ES-I3 (cell line): ENCODE measurements around the gene ASXL2.
"Not testable (repeated sequence)": the region's sequence is repeated elsewhere in the genome, so short reads cannot be mapped to it uniquely, and the experiment has no call there.

ENCODE experiments used
- H3K36me3 ChIP-seq: 2 replicates; pipeline ENCODE4 v1.6.1; 2013; ENCODE audit warnings: mild to moderate bottlenecking, low read length, control low read depth, moderate library complexity; ENCODE audit not compliant: insufficient read depth
- H3K4me1 ChIP-seq: 2 replicates; pipeline ENCODE4 v1.6.1; 2013; ENCODE audit warnings: mild to moderate bottlenecking, control low read depth, low read length; ENCODE audit not compliant: insufficient read depth
- H3K9ac ChIP-seq: 2 replicates; pipeline ENCODE4 v1.6.1; 2013; ENCODE audit warnings: low read depth, mild to moderate bottlenecking, low read length, moderate library complexity
- H3K9me3 ChIP-seq: 2 replicates; pipeline ENCODE4 v1.6.1; 2013; ENCODE audit warnings: mild to moderate bottlenecking, low read length, moderate library complexity; ENCODE audit not compliant: control insufficient read depth, insufficient read depth

ASXL2 gene

DNA sequence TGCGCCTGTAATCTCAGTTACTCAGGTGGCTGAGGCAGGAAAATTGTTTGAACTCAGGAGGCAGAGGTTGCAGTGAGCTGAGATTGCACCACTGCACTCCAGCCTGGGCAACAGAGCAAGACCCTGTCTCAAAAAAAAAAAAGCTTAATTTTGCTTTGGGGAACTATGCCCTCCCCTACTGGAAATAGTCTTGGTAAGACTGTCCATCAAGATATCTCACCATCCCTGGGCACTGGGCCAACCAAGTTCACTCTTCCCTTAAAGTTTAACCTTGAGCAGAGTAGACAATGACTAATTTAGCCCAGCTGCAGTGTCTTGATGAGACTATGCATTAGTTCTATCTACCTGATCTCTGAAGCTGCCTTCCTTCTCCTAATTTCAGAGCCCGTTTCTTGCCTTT, 44.7 kb downstream of the ASXL2 start:
- Histone ChIP-seq H3K9ac (no peak overlapping the region), H3K9me3 (no peaks in the 10 kb centered on the region; the same call in 1 of the 2 replicates), H3K4me1 (no peaks in the 10 kb centered on the region), H3K36me3 (peaks cover 5% of the 10 kb centered on the region; the same call in 1 of the 2 replicates)

DNA sequence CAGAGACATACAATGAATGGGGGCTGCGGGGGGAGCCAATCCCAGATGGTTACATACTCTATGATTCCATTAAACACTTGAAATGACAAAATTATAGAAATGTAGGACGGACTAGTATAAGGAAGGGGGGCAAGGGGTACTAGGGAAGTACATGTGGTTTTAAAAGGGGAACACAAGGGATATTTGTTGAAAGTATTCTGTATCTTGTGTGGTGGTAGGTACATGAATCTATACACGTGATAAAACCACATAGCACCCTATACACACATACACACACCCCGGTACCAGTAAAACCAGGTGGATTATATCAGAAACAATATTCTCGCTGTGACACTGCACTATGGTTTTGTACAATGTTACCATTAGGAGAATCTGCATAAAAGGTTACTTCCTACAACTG, 45.4 kb downstream of the ASXL2 start:
- Histone ChIP-seq H3K4me1 (no peaks in the 10 kb centered on the region), H3K9ac (no peak overlapping the region), H3K9me3 (no peaks in the 10 kb centered on the region; the same call in 1 of the 2 replicates)

GRCh38 chr2:25831746-25832449, 46.4 kb downstream of the ASXL2 start:
- Histone ChIP-seq H3K9me3 (no peaks in the 10 kb centered on the region; the same call in 1 of the 2 replicates), H3K9ac (no peak overlapping the region), H3K4me1 (no peaks in the 10 kb centered on the region), H3K36me3 (peaks cover 5% of the 10 kb centered on the region; the same call in 1 of the 2 replicates)

More for the DNA sequence above, 45.4 kb downstream of the ASXL2 start:
- H3K36me3 ChIP-seq: peaks cover 5% of the 10 kb centered on the region; the same call in 1 of the 2 replicates

GRCh38 chr2:25829828-25830227, 48.5 kb downstream of the ASXL2 start:
- Histone ChIP-seq H3K36me3 (peaks cover 5% of the 10 kb centered on the region; the same call in 1 of the 2 replicates), H3K4me1 (no peaks in the 10 kb centered on the region), H3K9me3 (no peaks in the 10 kb centered on the region; the same call in 1 of the 2 replicates)

DNA sequence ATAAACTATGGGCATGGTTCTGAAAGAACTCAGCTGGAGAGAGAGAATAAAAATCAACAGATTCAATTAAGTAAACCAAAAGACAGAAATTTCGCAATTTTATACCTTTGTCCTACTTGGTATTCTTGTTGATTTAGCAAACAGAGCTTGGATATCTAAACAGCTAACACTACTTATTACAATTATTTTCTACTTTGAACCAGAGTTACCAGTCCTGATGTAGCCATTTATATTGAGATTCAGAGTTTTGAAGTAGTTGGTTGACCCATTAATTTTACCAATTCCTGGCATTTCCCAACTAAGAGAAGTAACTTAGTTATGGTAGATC, 48.9 kb downstream of the ASXL2 start:
- Histone ChIP-seq H3K9ac (no peak overlapping the region), H3K36me3 (peaks cover 5% of the 10 kb centered on the region; the same call in 1 of the 2 replicates), H3K9me3 (no peaks in the 10 kb centered on the region; the same call in 1 of the 2 replicates), H3K4me1 (no peaks in the 10 kb centered on the region)

More at GRCh38 chr2:25829828-25830227, 48.5 kb downstream of the ASXL2 start:
- no peak overlapping the region for H3K9ac ChIP-seq

- not testable (repeated sequence) for H3K9ac ChIP-seq, H3K36me3 ChIP-seq, H3K9me3 ChIP-seq, H3K4me1 ChIP-seq
Measured at GRCh38 chr2:25828532-25829376, 49.5 kb downstream of the ASXL2 start.

- Histone ChIP-seq H3K9me3 (no peaks in the 10 kb centered on the region), H3K36me3 (no peaks in the 10 kb centered on the region; the same call in 1 of the 2 replicates), H3K9ac (no peak overlapping the region), H3K4me1 (no peaks in the 10 kb centered on the region)
Measured at GRCh38 chr2:25825238-25825637, 53.0 kb downstream of the ASXL2 start.

GRCh38 chr2:25824718-25825117, 53.6 kb downstream of the ASXL2 start:
- Histone ChIP-seq H3K4me1 (no peaks in the 10 kb centered on the region), H3K9me3 (no peaks in the 10 kb centered on the region), H3K36me3 (no peaks in the 10 kb centered on the region; the same call in 1 of the 2 replicates), H3K9ac (no peak overlapping the region)

DNA sequence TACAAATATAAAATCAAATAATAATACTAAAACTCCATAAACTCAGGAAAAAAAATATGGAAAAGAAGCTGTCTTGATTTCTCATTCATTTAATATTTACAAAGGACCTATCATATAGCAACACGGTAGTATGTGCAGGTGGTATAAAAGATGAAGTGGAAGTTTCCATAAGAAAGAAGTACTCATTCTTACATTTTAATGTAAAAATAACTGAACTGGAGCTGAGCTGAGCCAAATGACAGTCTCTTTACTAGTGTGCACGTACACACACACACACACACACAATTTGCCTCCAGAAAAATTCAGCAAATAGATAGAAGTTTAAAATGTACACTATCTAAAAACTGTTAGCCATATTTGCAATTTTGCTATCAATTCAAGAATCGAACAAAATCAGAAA, 54.1 kb downstream of the ASXL2 start:
- Histone ChIP-seq H3K9me3 (no peaks in the 10 kb centered on the region), H3K4me1 (no peaks in the 10 kb centered on the region), H3K36me3 (no peaks in the 10 kb centered on the region; the same call in 1 of the 2 replicates), H3K9ac (no peak overlapping the region)

DNA sequence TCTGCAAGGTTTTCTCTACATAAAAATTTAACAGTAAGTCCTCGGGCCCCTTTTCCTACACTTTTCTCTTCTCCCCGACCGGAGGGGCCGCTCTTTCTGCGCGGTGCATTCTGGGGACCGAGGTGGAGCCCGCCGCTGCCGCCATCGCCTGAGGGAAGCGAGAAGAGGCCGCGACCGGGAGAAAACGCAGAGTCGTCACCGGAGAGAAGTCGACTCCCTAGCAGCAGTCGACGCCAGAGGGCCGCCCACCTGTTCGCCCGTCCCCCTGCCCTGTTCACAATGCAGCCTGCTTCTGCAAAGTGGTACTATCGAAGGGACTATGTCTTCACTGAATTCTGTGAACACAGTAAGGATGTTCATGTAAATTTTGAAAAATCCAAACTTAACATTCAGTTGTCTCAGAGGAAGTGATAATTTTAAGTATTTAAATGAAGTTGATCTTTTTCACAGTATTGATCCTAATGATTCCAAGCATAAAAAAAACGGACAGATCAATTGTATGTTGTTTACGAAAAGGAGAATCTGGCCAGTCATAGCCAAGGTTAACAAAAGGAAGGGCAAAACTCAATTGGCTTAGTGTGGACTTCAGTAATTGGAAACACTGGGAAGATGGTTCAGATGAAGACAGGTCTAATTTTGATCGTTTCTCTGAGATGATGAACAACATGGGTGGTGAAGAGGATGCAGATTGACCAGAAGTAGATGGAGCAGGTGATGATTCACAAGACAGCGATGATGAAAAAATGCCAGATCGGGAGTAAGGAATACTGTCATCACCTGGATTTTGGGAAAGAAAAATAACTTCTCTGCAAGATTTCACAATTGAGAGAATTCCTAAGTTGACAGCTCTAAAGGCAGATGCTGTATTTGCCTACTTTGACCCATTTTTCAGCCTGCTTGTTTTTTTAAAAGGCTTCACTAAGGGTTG, 55.8 kb downstream of the ASXL2 start:
- H3K4me1 ChIP-seq: 0 out of 2 replicates have a peak, but pooled peaks cover 4% of the 10 kb centered on the region
- H3K36me3 ChIP-seq: no peaks in the 10 kb centered on the region; the same call in 1 of the 2 replicates
- no peaks in the 10 kb centered on the region for H3K9me3 ChIP-seq
- peak overlapping the region; percentile 50; the same call in 1 of the 2 replicates for H3K9ac ChIP-seq

DNA sequence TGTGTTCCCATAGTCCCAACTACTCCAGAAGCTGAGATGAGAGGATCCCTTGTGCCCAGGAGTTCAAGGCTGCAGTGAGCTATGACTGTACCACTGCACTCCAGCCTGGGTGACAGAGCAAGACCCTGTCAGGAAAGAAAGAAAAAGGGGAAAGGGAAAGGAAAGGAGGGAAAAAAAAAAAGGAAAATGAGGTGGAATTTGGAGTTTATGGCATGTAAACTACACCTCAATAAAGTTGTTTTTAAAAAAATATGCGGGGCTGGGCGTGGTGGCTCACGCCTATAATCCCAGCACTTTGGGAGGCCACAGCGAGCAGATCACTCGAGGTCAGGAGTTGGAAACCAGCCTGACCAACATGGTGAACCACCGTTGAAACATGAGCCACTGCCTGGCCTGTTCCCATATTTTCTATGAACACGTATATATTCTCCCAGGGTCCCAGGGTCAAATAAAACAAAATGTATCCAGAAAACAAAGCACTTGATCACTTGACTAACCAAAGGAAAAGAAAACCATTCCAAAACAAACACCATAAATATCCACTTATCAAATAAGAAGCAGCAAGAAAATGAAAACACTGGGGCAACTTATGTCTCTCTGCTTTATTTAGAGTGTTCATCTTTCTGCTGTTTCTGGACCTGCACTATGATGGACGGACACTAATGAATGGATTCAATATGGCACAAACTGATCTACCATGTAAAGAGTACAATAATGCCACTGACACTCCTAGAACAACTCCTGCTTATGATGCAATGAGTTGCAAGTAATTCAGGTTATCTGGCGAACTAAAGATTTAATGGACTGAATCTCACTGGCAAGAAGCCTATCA, 56.8 kb downstream of the ASXL2 start:
- H3K4me1 ChIP-seq: peaks cover 4% of the 10 kb centered on the region; the same call in 1 of the 2 replicates
- H3K36me3 ChIP-seq: no peaks in the 10 kb centered on the region; the same call in 1 of the 2 replicates
- H3K9ac ChIP-seq: peak overlapping the region; percentile 50; the same call in 1 of the 2 replicates
- H3K9me3 ChIP-seq: no peaks in the 10 kb centered on the region

DNA sequence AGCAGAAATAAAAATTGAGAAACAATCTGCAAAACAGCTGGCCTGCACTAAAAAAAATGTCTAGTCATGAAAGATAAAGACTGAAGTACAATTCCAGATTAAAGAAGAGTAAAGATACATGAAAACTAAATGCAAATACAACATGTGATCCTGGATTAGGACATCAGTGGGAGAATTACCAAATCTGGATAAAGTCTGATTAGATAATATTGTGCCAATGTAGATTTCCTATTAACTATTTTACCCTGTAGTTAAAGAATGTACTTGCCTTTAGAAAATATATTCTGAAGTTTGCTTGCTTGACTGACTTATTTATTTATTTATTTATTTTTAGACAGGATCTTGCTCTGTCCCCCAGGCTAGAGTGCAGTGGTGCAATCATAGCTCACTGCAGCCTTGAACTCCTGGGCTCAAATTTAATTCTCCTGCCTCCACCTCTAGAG, 58.7 kb downstream of the ASXL2 start:
- Histone ChIP-seq H3K36me3 (no peaks in the 10 kb centered on the region; the same call in 1 of the 2 replicates), H3K9me3 (no peaks in the 10 kb centered on the region)

DNA sequence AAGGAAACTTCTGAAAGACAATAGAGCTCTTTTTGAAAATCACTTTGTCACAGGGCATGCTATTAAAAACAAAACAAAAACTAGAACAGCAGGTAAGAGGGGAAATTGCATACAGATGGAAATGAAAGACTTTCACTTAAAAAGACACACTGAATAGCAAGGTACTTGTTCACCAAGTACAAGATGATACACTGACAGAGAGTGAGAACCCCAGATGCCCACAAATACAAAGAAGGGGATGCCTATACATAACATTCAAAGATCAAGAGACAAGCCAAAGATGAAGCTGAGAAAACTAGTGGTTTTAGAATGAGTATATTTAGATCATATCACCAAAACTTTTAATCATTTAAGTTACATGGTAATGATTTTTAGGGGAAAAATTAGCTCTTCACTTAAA, 60.7 kb downstream of the ASXL2 start:
- no peak overlapping the region for H3K9ac ChIP-seq
- no peaks in the 10 kb centered on the region for H3K9me3 ChIP-seq
- H3K36me3 ChIP-seq: no peaks in the 10 kb centered on the region; the same call in 1 of the 2 replicates
- H3K4me1 ChIP-seq: peaks cover 9% of the 10 kb centered on the region; the same call in 1 of the 2 replicates

More for the DNA sequence above, 58.7 kb downstream of the ASXL2 start:
- peaks cover 9% of the 10 kb centered on the region; the same call in 1 of the 2 replicates for H3K4me1 ChIP-seq
- H3K9ac ChIP-seq: no peak overlapping the region
